Left ventricle myocardium inferior (tissue), 1 donor: ENCODE data around the gene GPC5. TPM values are rescaled to one million over a fixed set of nuclear protein-coding genes. Genes with fewer than 3 reads are reported as not detected.

Experiments
- DNase-seq: peaks from one replicate; pipeline ENCODE4 v3.0.0-alpha.2; 2020
- H3K27ac ChIP-seq: fragments of 200-600 bp; replicated peaks from 2 replicates; pipeline ENCODE4 v1.8.0; 2021
- H3K27me3 ChIP-seq: fragments of 200-600 bp; 2 replicates; pipeline ENCODE4 v1.8.0; 2021; ENCODE audit warnings: low read depth
- H3K36me3 ChIP-seq: fragments of 200-600 bp; 2 replicates; pipeline ENCODE4 v1.8.0; 2021
- H3K4me1 ChIP-seq: fragments of 200-600 bp; 2 replicates; pipeline ENCODE4 v1.8.0; 2021
- H3K4me3 ChIP-seq: fragments of 200-600 bp; 2 replicates; pipeline ENCODE4 v1.8.0; 2021; ENCODE audit warnings: mild to moderate bottlenecking, moderate library complexity
- H3K9me3 ChIP-seq: fragments of 200-600 bp; replicated peaks from 2 replicates; pipeline ENCODE4 v1.8.0; 2021
- intact Hi-C: fragments of 100-400 bp; cut with micrococcal nuclease; formaldehyde crosslinking; loops from one replicate; pipeline ENCODE4 v1.11.0; 2022
- total RNA-seq: library from RNA; stranded (reverse); fragmentation: NEBNext Ultra II Directional; extraction: Animal tissue kit (Norgen Biotek cat#: 25700); gene quantifications from one replicate; pipeline ENCODE4 v1.2.1, GENCODE V29; 2021
- TF ChIP-seq, protein P1 (sequence below): fragments of 200-600 bp; IDR thresholded peaks from 2 replicates; pipeline ENCODE4 v1.8.0; 2021; ENCODE audit warnings: antibody characterized with exemption, mild to moderate bottlenecking, borderline replicate concordance
- donor health status: DM: no; HTN: yes; CAD: no; lungs with severe emphysema.

The GPC5 gene
- total RNA-seq, 1 donor from 2014 or later, result 1.5 TPM

DNA sequence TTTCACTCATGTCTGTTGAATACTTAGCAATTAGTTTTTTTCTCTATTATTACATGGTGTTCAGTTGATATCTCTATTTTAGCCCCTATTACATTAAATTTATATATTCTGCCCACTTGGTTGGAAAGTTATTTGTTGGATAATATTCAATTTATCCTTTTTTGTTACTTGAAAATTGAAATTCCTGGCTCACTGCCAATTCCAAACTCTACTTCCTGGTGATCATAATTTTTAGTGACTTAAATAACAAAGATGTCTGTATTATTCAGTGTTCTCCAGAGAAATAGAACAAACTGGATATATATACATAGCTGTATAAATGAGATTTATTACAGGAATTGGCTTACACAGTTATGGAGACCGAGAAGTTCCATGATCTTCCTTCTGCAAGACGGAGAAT lies 93.6 kb downstream of the GPC5 start:
- Histone ChIP-seq H3K27ac (no peak overlapping the region), H3K27me3 (no peaks in the 10 kb centered on the region), H3K36me3 (no peaks in the 10 kb centered on the region), H3K9me3 (no peaks in the 10 kb centered on the region), H3K4me1 (no peaks in the 10 kb centered on the region), H3K4me3 (no peak overlapping the region)
- DNase-seq, result no peak
- intact Hi-C loops, result no loop called here
- TF ChIP-seq, protein P1, sequence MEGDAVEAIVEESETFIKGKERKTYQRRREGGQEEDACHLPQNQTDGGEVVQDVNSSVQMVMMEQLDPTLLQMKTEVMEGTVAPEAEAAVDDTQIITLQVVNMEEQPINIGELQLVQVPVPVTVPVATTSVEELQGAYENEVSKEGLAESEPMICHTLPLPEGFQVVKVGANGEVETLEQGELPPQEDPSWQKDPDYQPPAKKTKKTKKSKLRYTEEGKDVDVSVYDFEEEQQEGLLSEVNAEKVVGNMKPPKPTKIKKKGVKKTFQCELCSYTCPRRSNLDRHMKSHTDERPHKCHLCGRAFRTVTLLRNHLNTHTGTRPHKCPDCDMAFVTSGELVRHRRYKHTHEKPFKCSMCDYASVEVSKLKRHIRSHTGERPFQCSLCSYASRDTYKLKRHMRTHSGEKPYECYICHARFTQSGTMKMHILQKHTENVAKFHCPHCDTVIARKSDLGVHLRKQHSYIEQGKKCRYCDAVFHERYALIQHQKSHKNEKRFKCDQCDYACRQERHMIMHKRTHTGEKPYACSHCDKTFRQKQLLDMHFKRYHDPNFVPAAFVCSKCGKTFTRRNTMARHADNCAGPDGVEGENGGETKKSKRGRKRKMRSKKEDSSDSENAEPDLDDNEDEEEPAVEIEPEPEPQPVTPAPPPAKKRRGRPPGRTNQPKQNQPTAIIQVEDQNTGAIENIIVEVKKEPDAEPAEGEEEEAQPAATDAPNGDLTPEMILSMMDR, result no peak

DNA sequence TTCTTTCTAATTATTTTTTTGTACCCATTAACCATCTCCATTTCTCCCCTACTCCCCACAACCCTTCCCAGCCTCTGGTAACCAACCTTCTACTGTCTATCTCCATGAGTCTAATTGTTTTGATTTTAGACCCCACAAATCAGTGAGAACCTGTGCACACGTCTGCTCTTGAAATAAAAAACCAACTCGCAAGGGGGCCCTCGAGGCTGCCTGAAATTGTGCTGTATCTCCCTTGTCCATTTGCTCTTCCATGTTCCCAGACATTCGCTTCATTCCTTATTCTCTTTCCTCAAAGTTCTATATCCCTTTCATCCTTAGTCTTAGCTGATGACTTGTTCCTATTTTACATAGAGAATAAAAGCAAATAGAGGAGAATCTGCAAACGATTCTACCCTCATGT lies 95.0 kb downstream of the GPC5 start:
- Histone ChIP-seq H3K4me1 (no peaks in the 10 kb centered on the region), H3K27ac (no peak overlapping the region), H3K9me3 (no peaks in the 10 kb centered on the region), H3K36me3 (no peaks in the 10 kb centered on the region), H3K4me3 (no peak overlapping the region), H3K27me3 (no peaks in the 10 kb centered on the region)
- TF ChIP-seq, protein P1, result no peak
- no peak for DNase-seq
- intact Hi-C loops, result no loop called here

DNA sequence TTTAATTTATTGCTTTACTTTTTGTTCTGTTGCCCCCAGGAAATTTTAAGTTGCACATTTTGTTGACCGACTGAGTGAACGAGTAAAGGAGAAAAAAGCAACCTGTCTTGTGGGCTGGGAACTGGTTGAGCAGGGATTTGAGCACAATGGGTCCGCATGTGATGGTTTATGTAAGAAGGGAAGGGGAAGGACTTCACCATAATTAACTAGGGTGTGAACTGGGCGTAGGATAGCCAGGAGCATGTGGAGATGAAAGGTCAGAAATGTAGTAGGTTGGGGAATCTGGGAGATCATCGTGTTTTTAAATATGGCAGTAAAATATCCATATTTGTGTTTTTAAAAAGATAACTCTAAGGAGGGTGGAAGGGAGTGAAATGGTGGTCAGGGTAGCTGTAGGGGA lies 99.9 kb downstream of the GPC5 start:
- Histone ChIP-seq H3K27ac (no peak overlapping the region), H3K36me3 (no peaks in the 10 kb centered on the region), H3K9me3 (no peaks in the 10 kb centered on the region), H3K4me1 (no peaks in the 10 kb centered on the region), H3K27me3 (no peaks in the 10 kb centered on the region), H3K4me3 (no peak overlapping the region)
- DNase-seq, result no peak
- intact Hi-C loops, result no loop called here
- TF ChIP-seq, protein P1, result no peak

DNA sequence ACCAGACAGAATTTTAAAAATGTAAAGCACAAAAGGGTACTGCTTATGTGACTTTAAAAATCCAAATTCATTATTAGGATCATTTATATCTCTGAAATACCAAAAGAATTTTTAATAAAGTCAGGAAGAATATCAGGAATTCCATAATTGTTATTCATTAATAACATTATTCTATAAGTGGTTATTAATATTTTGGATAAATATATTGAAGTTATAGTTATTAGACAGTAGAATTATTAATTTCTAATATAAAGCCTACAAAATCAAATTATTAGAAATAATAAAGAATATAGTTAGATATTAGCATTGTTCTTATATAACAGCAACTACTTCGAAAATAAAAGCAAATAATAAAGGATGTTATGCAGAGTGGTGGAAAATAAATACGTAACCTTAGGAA lies 105.8 kb downstream of the GPC5 start:
- H3K4me1 ChIP-seq, result no peaks in the 10 kb centered on the region
- no peaks in the 10 kb centered on the region for H3K36me3 ChIP-seq
- intact Hi-C loops, result no loop called here
- no peaks in the 10 kb centered on the region for H3K27me3 ChIP-seq
- TF ChIP-seq, protein P1, result no peak
- no peak overlapping the region for H3K27ac ChIP-seq
- no peak for DNase-seq
- H3K4me3 ChIP-seq, result no peak overlapping the region
- no peaks in the 10 kb centered on the region for H3K9me3 ChIP-seq

DNA sequence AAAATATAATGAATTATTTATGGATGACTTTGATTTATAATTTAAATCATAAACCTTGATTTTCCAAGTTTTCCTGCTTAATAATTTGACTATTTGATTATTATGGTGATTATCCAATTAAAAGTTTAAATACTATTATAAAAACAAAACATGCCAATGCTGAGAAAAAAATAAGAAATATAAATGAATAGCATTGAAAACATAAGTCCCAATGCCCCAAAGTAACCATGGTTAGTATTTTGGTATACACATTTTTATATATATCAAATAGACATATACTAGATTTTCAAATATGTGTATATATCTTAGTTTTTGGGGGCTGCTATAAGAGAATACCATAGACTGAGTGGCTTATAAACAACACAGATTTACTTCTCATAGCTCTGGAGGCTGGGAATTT lies 108.3 kb downstream of the GPC5 start:
- TF ChIP-seq, protein P1, result no peak
- intact Hi-C loops, result no loop called here
- no peaks in the 10 kb centered on the region for H3K9me3 ChIP-seq
- no peaks in the 10 kb centered on the region for H3K4me1 ChIP-seq
- no peak overlapping the region for H3K27ac ChIP-seq
- no peak overlapping the region for H3K4me3 ChIP-seq
- H3K27me3 ChIP-seq, result no peaks in the 10 kb centered on the region
- DNase-seq, result no peak
- no peaks in the 10 kb centered on the region for H3K36me3 ChIP-seq

DNA sequence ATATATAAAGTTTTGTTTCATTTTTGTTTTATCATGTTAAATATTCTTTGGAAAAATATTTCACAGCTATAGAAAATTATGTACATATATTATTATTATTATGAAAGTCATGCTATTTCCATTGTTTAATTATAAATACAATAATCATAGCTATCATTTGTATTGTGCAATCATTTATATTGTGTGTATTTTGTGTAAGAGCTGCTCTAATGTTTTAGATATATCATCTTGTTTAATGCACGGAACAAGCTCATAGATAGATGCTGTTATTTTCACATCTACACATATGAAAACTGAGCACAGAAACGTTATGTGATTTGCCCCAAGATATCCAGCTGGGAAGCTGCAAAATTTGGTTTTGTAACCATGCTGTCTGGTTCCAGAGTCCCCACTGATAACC lies 111.6 kb downstream of the GPC5 start:
- no peaks in the 10 kb centered on the region for H3K9me3 ChIP-seq
- H3K36me3 ChIP-seq, result no peaks in the 10 kb centered on the region
- intact Hi-C loops, result no loop called here
- TF ChIP-seq, protein P1, result no peak
- no peaks in the 10 kb centered on the region for H3K4me1 ChIP-seq
- DNase-seq, result no peak
- H3K27ac ChIP-seq, result no peak overlapping the region
- no peaks in the 10 kb centered on the region for H3K27me3 ChIP-seq
- H3K4me3 ChIP-seq, result no peak overlapping the region
